Activated CD4-positive, CD25-positive, alpha-beta regulatory T cell treated with anti-CD3 and anti-CD28 coated beads, Interleukin-2, amount 50 U/mL, for 16 hours (primary cell): ENCODE data around the gene MAP4K5.
"Not testable (repeated sequence)": the region's sequence is repeated elsewhere in the genome, so short reads cannot be mapped to it uniquely, and the experiment has no call there.

Experiments
- DNase-seq: peaks from one replicate; pipeline ENCODE4 v3.0.0-alpha.2; 2020; ENCODE audit warnings: low read depth, low spot score

The MAP4K5 gene

DNA sequence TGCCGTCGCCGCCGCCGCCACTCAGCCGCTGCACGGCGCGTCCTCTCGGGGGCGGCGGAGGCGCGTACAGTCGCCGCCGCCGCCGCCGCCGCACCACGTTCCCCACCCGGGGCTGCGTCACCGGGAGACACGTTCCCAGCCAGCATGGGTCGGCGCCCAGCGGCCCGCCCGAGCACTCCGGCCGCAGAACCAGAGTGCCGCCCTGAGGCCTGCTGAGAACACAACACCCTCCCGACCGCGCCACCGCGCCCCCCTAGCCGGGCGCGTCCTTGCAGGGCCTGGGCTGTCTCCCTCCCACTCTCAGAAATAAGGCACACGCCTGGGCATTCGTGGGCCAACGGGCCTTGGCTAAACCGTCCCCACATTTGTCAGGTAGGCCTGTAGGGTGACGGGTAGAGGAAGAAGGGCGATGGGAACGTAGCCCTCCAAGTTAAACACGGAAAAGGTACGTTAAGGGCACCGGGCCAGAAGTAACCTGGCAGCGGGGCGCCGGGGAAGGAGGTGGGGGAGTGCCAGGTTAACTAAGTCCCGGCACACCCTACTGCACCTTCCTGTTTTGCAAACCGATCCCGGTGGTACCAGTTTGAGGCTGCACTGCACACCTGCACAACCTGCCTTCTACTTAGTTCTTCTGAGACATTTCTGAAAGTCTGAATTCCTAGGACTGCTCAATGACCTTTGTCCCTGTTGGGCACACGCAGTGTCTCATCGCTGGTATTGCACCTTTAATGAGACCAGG is at the start of gene MAP4K5:
Gene MAP4K5, minus strand, starts transcription at position 68 of the 739 bp plus-strand sequence. CDS start 520 bp downstream, outside the sequence.
- DNase-seq = peak; percentile 74

DNA sequence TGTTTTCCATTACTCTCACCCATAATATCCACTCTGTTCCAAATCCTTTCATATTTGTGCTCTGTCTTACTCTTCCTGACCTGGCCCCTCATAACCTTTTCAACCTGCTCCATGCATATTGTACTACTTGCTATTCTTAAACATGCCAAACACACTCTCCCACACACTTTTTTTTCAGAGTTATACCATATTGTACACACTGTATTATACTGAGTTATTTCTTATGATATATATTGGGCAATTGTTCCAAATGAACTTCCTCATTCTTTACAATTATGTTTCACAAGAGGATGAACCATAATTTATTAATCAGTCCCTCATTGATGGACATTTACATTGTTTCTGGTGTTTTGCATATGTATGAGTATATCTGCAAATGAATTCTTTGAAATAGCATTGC is 46.1 kb upstream of the MAP4K5 start:
- no peak for DNase-seq

DNA sequence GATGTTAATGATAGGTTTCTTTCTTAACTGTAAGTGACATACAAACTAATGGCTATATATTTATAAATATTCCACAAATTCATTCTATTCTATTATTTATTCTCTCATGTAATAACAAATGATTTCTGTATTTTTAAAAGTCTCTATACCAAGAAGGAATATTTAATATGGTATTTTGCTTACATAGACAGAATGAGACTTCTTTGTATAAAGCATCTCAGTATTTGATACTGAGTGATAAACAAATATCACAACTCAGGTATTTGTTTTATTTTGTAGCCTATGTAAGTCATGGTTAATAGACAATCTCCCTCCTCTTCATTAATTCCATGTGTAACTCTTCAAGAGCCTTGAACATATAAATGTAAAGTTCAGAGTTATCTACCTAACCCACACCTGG is 45.6 kb upstream of the MAP4K5 start:
- DNase-seq = no peak

DNA sequence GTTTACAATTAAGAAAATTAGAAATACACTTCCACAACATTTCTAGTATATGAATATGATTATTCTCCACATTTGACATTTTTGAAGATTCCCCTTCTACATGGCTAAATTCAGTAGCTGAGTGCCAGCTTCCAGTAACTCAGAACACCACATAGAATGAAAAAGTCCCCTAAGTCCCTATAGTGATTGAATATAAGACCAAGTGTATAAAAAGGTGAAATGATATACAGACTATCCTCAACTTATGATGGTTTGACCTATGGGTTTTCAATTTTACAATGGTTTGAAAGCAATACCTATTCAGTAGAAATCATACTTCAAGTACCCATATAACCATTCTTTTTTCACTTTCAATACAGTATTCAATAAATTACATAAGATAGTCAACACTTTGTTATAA is 43.4 kb upstream of the MAP4K5 start:
- DNase-seq = no peak

DNA sequence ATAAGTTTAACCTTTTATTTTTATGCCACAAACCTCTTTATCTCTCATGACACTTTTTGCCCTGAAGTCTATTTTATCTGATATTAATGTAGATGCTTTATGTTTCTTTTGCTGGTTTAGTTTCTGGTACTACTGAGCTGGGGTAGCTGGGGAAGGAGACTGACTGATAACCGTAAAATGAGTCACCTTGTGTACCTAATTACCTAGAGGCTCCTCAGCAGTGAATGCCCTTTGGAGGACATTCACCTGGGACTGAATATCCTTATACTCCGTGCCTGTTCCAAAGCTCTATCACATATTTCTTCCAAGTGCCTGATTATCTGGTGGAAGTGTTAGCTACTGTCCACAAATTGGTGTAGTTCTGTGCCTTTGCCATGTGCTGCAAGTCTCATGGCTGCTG is 41.5 kb upstream of the MAP4K5 start:
- DNase-seq = no peak

DNA sequence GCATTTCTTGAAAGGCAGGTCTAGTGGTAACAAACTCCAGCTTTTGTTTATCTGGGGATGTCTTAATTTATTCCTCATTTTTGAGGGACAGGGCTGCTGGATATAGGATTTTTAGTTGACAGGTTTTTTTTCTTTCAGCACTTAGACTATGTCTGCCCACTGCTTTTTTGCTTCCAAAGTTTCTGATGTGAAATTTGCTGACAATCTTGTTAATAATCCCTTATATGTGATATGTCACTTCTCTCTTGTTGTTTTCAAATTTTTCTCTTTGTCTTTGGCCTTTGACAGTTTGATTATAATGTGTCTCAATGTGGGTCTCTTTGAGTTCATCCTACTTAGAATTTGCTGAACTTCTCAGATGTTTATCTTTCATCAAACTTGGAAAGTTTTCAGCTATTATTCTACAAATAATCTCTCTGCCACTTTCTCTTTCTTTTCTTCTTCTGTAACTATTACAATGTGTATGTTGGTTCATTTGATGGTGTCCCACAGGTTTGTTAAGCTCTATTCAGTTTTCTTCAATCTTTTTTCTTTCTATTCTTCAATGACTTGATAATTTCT is 37.4 kb upstream of the MAP4K5 start:
- no peak for DNase-seq

DNA sequence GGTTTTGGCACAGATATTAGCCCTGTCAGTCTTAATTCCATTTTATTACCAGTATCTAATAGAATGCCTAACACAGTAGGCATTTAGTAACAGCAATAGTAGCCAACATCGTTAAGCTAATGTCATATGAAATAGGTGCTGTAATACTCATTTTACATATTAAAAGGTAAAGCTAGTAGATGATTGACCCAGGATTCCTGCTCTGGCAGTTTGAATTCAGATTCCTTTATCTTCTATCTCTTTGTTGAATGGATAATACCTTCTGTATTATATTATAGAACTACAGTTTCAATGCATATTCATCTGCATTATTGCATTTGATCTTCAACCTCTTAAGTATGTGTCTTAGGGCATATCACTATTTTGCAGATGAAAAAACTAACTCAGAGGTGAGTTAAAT is 30.5 kb upstream of the MAP4K5 start:
- DNase-seq = no peak

DNA sequence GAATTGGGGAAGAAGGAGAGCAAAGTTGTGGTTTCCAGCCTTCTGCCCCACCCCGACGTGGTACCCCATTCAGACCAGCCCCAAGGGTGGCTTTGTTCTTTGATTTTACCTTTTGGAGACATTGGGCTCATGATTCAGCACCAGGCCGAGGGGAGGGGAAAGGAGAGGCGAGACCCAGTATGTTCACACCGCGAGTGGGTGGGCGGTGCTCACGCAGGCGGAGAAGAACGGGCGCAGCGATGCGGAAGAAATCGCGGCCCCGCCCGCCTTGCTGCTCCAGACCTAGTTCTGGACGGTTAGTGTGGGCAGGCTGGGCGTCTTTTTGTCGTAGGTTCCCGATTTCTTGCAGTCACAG is 28.5 kb upstream of the MAP4K5 start:
- peak; percentile 5 for DNase-seq

DNA sequence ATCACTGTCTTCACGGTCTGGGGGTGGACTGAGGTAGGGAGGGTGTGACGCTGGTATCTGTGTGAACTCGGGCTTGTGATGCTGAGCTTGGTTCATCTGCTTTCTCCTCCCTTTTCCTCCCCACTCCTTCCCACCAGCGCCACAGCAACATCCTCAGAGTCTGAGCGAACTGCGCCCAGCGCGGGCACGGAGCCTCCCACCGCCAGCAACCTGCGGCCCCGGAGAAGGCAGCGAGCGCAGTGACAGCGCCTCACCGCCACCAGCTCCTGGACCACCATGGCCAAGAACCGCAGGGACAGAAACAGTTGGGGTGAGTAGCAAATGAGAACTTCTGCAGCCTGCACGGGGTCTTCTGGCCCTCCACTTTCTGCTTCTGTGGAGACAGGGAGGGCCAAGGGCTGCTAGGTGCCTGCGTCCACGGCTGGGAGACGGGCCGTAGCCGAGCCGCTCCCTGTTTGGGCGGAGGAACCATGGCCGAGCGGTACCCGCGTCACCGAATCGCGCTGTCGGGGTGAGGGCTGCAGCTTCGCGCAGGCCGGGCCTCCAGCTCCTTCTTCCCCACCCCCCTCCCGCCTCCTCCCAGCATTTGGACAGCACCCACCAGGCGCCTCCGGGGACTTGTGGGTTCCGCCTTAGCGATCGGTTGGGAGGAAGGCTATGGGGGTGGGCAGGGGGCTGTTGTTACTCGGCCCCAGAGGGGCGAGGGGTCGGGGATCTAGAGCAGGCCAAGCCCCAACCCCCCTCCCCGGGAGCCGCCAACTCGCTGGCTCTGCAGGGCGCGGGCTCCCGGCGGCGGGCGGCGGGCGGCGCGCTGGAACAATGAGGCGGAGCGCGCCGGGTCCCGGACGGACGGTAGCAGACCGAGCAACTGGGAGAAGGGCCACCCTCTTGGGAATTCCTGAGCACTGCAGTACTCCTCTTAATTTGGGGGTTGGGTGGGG is 27.9 kb upstream of the MAP4K5 start, which contains the start of gene ATL1:
Gene ATL1, plus strand, starts transcription at position 156 of the 941 bp plus-strand sequence. Its CDS starts 121 bp downstream, at position 277.
- no peak for DNase-seq

DNA sequence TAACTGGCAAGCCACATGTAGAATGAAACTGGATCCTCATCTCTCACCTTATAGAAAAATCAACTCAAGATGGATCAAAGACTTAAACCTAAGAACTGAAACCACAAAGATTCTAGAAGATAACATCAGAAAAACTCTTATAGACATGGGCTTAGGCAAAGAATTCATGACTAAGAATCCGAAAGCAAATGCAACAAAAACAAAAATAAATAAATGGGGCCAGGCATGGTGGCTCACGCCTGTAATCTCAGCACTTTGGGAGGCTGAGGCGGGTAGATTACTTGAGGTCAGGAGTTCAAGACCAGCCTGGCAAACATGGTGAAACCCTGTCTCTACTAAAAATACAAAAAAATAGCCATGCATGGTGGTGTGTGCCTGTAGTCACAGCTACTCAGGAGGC is 20.4 kb upstream of the MAP4K5 start:
- DNase-seq = not testable (repeated sequence)

DNA sequence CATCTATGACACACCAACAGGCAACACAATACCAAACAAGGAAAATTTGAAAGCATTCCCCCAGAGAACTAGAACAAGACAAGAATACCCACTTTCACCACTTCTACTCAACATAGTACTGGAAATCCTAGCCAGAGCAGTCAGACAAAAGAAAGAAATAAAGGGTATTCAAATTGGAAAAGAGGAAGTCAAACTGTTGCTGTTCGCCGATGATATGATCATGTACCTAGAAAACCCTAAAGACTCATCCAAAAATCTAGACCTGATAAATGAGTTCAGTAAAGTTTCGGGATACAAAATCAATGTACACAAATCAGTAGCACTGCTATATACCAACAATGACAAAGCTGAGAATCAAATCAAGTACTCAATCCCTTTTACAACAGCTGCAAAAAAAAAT is 19.5 kb upstream of the MAP4K5 start:
- DNase-seq = no peak

DNA sequence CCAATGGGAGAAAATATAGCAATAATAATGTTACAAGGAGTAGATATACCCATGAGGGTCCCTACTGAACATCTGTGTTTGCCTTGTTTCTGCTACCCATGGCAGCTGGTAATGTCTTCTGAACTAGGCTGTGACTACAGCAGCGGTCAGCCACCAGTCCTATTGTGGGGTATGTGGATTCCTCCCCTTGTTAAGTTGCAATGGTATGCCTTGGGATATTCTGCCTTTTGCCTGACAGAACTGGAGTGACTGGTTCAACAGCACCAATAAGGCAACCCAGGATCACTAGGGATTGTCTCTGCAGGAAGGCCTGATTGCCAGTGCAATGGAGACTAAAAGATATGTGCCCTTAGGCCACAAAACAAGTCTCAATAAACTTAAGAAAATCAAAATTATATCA is 17.9 kb upstream of the MAP4K5 start:
- no peak for DNase-seq

DNA sequence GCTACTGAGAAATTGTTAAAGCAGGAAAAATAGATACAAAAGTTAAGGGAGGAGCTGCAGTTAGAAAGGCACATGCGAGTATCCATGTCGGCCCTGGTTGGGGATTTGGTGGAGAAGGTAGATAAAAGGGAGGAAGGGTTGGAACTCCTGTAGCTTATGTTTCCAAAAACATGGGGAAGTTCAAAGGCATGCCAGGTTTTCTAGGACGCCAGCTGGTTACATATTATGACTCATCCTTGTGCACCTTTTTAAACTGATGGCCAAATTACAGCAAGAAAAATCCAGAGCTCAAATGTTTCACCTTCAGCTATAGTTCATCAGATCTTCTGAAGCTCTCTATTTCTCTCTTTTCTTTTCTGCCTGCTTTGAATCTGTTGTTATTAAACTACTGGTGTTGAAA is 13.2 kb upstream of the MAP4K5 start:
- DNase-seq = no peak

DNA sequence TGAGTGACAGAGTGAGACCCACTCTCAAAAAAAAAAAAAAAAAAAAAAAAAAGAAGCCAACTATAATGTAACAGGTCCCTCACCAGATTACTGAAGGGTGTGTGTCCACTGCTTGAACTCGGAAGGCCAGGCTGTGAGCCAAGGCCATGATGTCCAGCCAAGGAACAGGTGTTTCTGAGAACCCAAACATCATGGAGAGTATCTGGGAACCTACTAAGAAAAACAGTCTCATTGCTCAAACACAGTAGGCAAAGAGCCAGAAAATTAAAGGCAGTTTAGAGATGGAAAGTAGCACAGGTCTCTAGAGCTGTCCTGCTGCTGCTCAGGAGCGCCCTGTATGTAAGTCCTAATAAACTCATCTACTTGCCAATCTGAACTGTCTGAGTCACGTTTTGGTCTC is 12.5 kb upstream of the MAP4K5 start:
- DNase-seq = no peak

DNA sequence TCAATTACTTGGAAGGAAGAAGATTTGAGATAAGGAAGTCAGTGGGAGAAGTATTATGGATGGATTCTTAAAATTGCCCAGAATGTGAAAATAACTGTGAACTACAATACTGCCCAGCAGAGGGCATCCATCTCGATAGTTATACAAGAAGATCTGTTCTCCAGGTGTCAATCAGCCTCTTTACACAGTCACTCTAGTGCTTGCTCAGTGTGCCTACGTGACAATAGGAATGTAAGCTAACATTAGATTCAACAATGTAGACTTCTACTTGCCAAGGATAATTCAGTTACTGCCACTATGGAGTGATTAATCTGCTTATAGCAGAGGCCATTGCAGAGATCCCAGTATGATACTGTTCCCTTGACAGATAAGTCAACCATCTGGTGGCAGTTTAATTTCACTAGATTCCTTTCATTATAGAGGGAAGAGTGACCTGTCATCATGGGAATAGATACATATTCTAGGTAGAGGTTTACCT is 10.6 kb upstream of the MAP4K5 start:
- DNase-seq = no peak

DNA sequence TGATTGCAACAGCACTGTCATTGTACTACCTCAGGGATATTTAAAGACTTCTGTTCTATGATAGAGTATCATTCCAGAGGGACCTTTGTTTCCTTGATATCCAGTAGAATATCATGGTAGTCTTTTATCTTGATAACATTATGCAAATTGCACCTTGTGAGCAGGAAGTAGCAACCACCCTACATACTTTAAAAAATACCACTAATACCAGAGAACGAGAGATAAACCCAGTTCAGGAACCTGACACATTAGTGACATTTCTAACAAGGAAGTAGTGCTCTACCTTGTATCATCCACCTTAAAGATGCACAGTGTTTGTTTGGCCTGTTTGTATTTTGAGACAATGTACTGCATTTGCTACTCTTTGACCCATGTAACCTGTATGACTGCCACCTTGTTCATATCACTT is 8.8 kb upstream of the MAP4K5 start:
- DNase-seq = no peak

DNA sequence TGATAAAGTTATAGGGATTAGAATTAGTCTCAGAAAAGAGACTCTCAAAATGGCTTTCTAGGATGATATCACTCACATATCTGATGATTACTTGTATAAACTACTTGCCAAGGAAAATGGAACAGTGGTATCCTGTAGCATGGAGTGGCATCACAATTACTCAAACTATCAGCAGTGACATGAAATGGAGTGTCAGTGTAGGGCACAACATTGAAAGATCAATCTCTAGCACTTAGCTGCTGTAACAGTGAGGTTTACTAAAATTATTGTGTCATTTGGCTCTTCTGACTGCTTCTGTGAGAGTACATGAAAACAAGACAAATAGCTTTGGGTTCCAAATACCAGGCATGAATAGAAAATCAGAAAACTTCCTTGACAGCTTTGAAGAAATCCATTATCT is 6.7 kb upstream of the MAP4K5 start:
- no peak for DNase-seq

DNA sequence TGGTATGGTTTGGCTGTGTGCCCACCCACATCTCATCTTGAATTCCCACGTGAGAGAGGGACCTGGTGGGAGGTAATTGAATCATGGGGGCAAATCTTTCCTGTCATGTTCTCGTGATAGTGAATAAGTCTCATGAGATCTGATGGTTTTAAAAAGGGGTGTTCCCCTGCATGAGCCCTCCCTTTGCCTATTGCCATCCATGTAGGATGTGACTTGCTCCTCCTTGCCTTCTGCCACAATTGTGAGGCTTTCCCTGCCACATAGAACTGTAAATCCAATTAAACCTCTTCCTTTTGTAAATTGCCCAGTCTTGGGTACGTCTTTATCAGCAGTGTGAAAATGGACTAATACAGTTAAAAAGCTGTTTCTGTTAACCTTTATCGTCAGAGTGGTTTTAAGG is 5.7 kb upstream of the MAP4K5 start:
- not testable (repeated sequence) for DNase-seq

DNA sequence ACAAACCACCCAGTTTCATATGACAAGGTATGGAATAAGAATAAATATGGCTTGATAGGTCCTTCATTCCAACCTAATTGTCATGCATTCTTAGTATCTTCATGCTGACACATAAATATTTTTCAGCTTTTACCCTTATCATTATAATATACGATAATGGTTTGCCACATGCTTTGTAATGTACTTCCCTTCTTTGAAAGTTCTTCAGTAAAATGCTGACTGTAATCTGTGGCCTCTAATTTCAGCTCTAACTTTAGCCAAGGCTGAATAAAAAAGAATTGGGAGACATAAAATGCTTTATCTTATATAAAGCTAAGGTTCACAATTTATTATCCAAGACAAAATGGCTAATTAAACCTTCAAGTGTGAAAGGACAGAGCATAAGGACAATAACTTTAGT is 2.6 kb upstream of the MAP4K5 start:
- no peak for DNase-seq

DNA sequence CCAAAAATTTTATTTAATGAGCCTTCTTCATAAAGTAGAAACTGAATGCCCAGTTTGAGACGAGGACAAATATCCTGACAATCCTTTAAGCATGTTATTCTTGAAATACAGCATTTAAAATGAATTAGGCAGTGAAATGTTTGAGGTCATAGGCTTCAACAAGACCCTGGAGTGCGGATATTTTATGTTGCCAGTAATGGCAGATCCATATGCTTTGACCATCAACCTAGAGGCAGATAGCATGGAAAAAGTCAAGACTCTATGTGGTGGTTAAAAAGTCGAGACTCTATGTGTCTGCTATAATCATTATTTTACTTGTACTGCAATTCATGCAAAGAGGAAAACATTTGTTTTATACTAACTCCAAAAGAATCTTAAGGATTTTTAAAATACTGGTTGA is 2.0 kb upstream of the MAP4K5 start:
- DNase-seq = no peak

DNA sequence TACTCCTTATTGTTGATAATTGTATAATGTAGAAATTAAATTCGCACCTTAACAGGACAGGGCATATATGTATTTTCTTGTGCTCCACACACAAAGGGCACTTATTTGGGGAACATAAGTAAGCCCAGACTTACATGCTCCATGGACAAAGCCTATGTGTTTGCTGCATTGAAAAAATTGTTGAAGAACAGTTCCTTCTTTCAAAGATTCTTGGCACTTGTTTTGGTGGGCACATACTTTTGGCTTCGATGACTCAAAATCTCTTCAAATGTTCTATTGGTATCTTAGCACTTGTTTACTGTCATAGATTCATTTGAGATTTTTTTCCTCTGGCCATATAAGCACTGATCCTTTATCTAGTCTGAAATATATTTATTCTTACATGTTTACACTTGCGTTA is 1.4 kb upstream of the MAP4K5 start:
- DNase-seq = no peak

DNA sequence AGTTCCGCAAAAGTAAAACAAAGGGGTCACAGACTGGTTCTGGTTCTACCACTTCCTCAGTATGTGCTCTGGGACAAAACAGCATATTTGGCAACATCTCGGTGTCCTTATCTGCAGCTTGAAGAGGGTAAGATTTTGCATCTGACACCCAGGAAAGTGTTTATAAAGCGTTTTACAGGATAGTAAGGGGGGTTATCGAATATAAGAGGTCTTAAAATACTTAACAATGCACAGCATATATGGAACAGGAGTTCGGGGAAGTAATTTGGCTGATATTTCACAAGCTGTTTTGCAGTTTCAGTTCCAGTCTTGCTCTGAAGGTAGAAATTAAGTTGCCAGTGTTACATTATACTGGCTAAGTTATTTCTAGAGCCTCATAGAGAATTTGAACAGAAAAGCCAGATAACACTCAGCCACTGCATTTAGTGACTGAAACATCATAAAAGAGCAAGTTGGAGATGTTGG is 904 bp upstream of the MAP4K5 start:
- no peak for DNase-seq
